Activated CD8-positive, alpha-beta memory T cell treated with anti-CD3 and anti-CD28 coated beads, Interleukin-2, amount 50 U/mL, for 4 hours (primary cell): ENCODE measurements around the gene RALBP1.

Experiments used
- DNase-seq: peaks from one replicate; pipeline ENCODE4 v3.0.0-alpha.2; 2020

RALBP1 gene

GRCh38 chr18:9513971-9514512 lies 38.7 kb downstream of the RALBP1 start:
- no peak for DNase-seq

DNA sequence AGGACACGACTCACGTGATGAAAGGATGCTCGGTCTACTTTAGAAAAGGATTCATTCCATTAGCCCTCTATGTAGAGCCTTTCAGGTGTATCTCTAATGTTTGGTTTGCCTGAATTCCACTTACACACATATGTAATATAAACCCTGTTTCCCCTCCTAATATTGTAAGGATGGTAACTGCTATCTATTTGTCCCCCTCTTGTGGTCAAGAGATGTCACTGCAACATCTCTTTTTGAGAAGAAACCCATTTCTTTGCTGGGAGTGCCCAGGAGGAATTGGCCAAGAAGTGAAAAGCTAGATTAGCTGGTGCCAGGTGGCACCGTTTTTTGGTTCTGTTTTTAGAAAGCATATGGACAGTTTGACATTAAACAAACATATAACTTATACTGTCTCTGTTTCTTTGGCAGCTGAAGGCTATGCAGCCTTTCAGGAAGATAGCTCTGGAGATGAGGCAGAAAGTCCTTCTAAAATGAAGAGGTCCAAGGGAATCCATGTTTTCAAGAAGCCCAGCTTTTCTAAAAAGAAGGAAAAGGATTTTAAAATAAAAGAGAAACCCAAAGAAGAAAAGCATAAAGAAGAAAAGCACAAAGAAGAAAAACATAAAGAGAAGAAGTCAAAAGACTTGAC lies 41.2 kb downstream of the RALBP1 start:
- DNase-seq = no peak

DNA sequence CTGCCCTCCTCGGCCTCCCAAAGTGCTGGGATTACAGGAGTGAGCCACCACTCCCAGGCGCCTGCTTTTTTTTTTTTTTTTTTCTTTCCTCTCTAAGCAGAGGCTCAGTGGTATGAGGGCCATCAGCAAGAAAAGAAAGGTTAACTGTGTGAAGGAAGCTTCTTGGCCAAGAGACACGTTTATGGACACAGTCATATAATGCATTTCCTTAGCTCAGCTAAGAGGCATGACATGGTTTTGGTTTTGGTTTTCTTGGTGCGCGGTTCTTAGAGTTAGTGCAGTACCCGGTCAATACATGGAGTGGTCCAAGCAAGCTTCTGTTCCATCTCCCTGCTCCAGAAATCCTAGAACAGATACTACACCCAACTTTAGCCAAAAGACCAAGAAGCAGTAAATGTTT lies 42.6 kb downstream of the RALBP1 start:
- DNase-seq = no peak

DNA sequence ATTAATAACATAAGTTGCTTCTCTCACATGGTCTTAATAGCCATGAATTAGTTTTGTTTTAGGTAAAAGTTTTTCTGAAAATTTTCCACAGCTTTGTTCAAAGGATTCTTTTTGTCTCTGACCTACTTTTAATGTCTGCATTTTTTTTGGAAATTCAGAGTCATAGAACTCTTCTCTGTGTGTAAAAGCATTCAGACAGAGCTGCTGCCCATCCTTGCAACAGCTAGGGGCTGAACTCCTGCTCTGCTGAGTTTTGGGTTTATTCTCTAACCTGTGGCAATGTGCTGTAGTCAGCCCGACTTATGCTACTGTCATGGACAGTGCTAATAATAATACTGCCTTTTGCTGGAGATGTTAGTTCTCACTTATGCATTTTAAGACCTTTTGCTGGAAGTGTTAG lies 44.1 kb downstream of the RALBP1 start:
- DNase-seq = no peak

- DNase-seq = no peak
These were observed 45.4 kb downstream of the RALBP1 start for GRCh38 chr18:9520666-9521065.

DNA sequence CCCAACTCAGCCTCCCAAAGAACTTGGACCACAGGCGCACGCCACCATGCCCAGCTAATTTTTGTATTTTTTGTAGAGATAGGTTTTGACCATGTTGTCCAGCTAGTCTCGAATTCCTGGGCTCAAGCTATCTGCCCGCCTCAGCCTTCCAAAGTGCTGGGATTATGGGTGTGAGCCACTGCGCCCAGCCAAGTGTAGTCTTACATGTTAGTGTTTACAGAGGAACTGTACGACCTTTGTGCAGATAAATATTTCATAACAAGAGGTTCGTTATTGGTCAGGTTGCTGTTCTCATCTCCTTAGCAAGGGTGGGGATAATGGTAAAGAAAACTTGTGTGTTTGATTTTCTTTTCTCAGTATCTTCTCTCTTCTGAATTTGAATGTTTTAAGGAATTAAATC lies 46.5 kb downstream of the RALBP1 start:
- no peak for DNase-seq

GRCh38 chr18:9522952-9523351 lies 47.6 kb downstream of the RALBP1 start:
- no peak for DNase-seq

GRCh38 chr18:9526458-9526857 lies 51.1 kb downstream of the RALBP1 start:
- DNase-seq = no peak

- DNase-seq = no peak
These were observed 55.1 kb downstream of the RALBP1 start for GRCh38 chr18:9530226-9531009.

- DNase-seq = no peak
These were observed 56.6 kb downstream of the RALBP1 start for GRCh38 chr18:9531791-9532410.

DNA sequence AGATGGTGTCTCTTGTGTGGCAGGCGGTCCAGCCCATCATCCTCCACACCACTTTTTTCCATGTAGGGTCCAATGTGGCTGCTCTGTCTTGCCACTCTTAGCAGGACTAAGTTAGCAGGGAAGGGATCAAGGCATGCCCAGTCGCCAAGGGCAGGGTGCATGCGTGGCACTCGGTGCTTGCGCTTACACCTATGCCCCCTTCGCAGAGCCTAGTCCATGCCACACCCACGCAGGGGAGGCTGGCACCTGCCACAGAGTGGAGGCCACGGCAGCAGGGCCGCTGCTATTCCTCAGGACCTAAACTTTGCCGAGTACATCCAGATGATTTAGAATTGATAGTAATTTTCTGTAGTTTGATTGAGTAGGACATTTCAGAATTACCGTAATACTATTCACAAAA lies 59.5 kb downstream of the RALBP1 start:
- DNase-seq = no peak

DNA sequence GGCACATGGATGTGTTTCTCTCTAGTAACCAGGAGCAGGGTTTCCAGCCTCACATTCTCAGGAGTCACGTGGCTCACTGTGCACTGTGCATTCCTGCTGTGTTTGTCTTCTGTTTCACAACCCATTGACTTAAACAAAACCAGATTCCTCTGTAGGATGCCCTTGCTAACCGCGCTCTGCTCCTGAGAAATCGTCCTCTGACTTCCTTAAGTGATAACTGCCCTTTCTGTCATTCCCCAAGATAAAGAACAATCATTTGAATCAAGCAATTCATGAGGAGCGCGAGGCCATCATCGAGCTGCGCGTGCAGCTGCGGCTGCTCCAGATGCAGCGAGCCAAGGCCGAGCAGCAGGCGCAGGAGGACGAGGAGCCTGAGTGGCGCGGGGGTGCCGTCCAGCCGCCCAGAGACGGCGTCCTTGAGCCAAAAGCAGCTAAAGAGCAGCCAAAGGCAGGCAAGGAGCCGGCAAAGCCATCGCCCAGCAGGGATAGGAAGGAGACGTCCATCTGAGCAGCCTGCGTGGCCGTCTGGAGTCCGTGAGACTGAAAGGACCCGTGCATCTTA lies 60.2 kb downstream of the RALBP1 start:
- no peak for DNase-seq

DNA sequence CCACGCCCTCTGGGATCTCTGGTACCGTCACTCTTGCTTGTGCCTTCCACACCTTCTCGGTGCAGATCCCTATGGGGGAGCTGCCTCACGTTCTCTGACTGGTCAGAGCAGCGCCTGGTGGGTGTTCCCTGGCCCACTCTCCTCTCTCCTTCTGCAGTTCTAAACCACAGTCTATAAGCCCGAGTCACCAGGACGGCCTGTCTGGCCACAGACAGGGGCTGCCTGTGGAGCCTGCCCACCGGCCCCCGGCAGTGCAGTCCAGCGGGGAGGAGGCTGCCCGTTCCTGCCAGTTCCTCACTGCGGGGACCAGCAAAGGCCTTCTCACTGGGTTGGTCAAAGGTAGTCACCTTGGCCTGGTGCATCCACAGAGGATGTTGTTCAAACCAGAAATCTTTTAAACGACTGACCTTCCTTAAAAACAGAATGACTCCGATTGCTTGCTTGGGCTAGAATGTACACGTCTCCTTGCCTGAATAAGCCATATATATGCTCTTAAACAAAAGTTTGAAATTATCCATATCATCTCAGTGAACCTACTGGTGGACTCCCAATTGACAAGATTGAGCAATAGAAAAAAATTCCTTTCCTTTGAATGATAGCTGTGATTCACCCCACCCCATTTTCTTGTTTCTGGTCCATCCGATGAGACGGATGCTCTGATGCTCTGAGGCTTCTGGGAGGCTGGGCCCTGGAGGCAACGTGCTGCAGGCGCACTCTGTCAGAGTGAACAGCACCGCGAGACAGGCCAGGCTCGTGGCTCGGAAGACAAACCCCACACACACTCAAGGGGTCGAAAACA lies 61.2 kb downstream of the RALBP1 start:
- DNase-seq = no peak

- no peak for DNase-seq
These were observed 62.4 kb downstream of the RALBP1 start for GRCh38 chr18:9537677-9538076.

- no peak for DNase-seq
These were observed 64.0 kb downstream of the RALBP1 start for GRCh38 chr18:9539283-9539682.

DNA sequence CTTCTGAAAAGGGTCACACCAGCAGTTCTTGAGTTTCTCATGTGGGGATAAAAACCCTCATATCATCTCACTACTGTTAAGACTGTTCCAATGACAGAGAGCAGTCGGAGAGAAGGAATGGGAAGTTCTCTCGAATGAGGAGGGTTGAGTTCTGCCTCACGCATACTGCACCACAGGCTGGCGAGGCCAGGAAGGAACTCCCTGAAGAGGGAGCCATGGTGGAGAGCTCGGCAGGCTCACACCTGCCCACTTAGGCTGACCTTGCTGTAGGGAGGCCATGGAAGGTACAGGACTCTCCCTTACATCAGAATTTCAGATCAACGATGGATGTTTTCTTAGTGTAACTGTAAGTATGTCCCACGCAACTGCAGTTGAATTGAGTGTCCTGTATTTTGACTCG lies 64.6 kb downstream of the RALBP1 start:
- DNase-seq = no peak

- no peak for DNase-seq
These were observed 67.6 kb downstream of the RALBP1 start for GRCh38 chr18:9542924-9543323.

GRCh38 chr18:9545029-9545428 lies 69.7 kb downstream of the RALBP1 start:
- no peak for DNase-seq

DNA sequence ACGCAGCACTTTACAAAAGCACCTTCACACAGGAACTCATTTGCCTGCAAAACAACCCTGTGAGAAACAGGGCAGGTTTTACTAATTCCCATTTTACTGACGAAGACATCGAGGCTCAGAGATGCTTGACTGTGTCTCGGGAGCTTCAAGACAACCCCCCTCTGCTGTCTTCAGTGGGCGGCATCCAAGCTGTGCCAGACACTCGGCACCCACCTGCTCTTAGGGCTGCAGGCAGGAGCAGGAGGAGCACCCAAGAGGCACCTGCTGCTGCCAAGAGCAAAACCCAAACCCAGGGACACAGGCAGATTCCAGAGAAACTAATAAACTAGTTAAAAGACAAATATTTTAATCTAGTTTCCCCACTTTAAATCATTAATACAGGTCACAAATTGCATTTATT lies 71.2 kb downstream of the RALBP1 start:
- no peak for DNase-seq

GRCh38 chr18:9547782-9548181 lies 72.5 kb downstream of the RALBP1 start:
- DNase-seq = no peak

DNA sequence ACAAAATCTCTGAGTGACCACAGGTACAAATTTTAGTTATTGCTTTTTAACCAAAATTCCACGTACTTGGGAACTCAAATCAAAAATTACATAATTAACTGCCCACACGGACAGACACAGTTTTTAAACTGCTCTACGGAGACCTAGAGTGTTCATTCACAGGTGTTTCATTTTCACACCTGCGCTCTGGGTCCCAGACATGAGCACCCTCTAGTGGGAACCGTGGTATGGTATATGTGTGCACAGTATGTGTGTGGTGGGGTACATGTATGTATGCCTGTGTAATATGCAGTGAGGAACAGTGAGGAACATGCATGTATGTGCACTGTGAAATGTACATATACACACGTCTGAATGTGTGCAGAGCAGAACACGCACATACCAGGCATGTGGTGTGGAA lies 74.1 kb downstream of the RALBP1 start:
- DNase-seq = no peak

DNA sequence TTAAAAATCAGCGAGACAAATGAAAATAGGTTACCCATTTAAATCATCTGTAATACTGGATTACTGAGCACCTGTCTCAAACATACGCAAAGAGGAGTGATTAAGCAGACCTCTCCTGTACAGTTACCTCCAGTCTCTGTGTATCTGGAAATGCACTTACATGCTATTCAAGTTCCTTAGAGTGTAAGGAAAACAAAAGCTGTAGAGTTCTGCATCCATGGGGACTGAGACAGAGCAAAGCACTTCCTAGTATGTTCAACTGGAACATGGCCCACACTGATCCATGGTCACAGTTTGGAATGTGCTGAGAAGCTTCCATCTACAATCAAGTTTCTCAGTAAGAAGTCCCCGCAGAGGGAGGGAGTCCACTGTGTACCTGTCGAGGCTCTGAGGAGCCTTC lies 75.1 kb downstream of the RALBP1 start:
- no peak for DNase-seq

DNA sequence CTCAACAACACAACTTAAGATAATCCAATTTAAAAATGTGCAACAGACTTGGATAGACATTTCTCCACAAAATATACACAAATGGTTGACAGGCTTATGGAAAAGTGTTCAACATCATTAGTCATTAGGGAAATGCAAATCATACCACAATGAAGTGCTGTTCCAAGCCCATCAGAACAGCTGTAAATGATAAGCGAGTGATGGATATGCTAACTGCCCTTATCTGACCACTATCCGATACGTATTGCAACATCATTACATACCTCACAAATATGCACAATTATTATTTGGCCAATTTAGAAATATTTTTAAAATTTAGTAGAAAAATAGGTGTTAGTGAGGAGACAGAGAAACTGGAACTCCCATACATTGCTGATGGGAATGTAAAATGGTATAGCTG lies 76.9 kb downstream of the RALBP1 start:
- no peak for DNase-seq
